Erythroblast (primary cell): Measurements from ENCODE around the gene LMO2.

Source experiments
- GATA1 ChIP-seq: IDR thresholded peaks from 2 replicates; pipeline ENCODE4 v1.6.1; 2011; ENCODE audit warnings: low read depth, mild to moderate bottlenecking, control low read depth, low read length, moderate library complexity
- POLR2A ChIP-seq: IDR thresholded peaks from 2 replicates; pipeline ENCODE4 v1.6.1; 2011; ENCODE audit warnings: mild to moderate bottlenecking, low read length

GRCh38 chr11:33857933-33858371, 33.9 kb downstream of the LMO2 start:
- TF ChIP-seq POLR2A (no peak), GATA1 (no peak)
